Liver (tissue), 9 donors: ENCODE results near the gene F2R. TPM values are rescaled to one million over a fixed set of nuclear protein-coding genes. Genes with fewer than 3 reads are reported as not detected.
"Not testable (repeated sequence)": the region's sequence is repeated elsewhere in the genome, so short reads cannot be mapped to it uniquely, and the experiment has no call there.

Experiments used
- DNase-seq: peaks from one replicate; pipeline ENCODE4 v3.0.0-alpha.2; 2017; ENCODE audit warnings: low spot score
- H3K27ac ChIP-seq, 2 donors: one replicate each; pipeline ENCODE4 v1.7.0; 2013; ENCODE audit warnings: inconsistent platforms in 2 of 2, low read length in 2 of 2, control low read depth in 1 of 2, low read depth in 1 of 2, mild to moderate bottlenecking in 1 of 2
- H3K27me3 ChIP-seq, 4 donors: one replicate each; pipeline versions ENCODE4 v1.6.1 to v1.7.0; 2013; ENCODE audit warnings: low read length in 3 of 4, inconsistent platforms in 1 of 4, mild to moderate bottlenecking in 1 of 4, moderate library complexity in 1 of 4; ENCODE audit not compliant: control insufficient read depth in 4 of 4, insufficient read depth in 4 of 4
- H3K36me3 ChIP-seq, 4 donors: one replicate each; pipeline versions ENCODE4 v1.6.1 to v1.7.0; 2013; ENCODE audit warnings: low read length in 3 of 4, mild to moderate bottlenecking in 3 of 4, low read depth in 1 of 4, moderate library complexity in 1 of 4; ENCODE audit not compliant: control insufficient read depth in 4 of 4, insufficient read depth in 3 of 4
- H3K4me1 ChIP-seq, 4 donors: one replicate each; pipeline versions ENCODE4 v1.6.1 to v1.7.0; 2013; ENCODE audit warnings: low read length in 3 of 4, mild to moderate bottlenecking in 3 of 4, moderate library complexity in 1 of 4; ENCODE audit not compliant: control insufficient read depth in 4 of 4, insufficient read depth in 4 of 4
- H3K4me3 ChIP-seq, 3 donors: one replicate each; pipeline versions ENCODE4 v1.6.1 to v1.7.0; 2013; ENCODE audit warnings: low read length in 3 of 3, control low read depth in 1 of 3, low read depth in 1 of 3, mild to moderate bottlenecking in 1 of 3
- H3K9ac ChIP-seq, 2 donors: one replicate each; pipeline ENCODE4 v1.7.0; 2013; ENCODE audit warnings: low read length in 2 of 2, mild to moderate bottlenecking in 2 of 2, moderate library complexity in 2 of 2, control low read depth in 1 of 2, low read depth in 1 of 2
- H3K9me3 ChIP-seq, 4 donors: one replicate each; pipeline versions ENCODE4 v1.6.1 to v1.7.0; 2013; ENCODE audit warnings: low read length in 3 of 4; ENCODE audit not compliant: control insufficient read depth in 4 of 4
- EGR1 ChIP-seq, 2 donors: IDR thresholded peaks; 2 replicates each; pipeline ENCODE4 v1.6.1; 2016 to 2018; ENCODE audit warnings: antibody characterized with exemption in 2 of 2, low read depth in 2 of 2
- FOXA1 ChIP-seq: IDR thresholded peaks from 2 replicates; pipeline ENCODE4 v1.6.1; 2016; ENCODE audit warnings: antibody characterized with exemption
- FOXA2 ChIP-seq: IDR thresholded peaks from 2 replicates; pipeline ENCODE4 v1.6.1; 2016; ENCODE audit warnings: antibody characterized with exemption
- GABPA ChIP-seq, 2 donors: IDR thresholded peaks in 1 of 2; conservative IDR thresholded peaks in 1 of 2; 2 replicates each; pipeline ENCODE4 v1.6.1; 2016; ENCODE audit warnings: antibody characterized with exemption in 2 of 2, mild to moderate bottlenecking in 1 of 2, moderate library complexity in 1 of 2
- HNF4A ChIP-seq, 2 donors: conservative IDR thresholded peaks; 2 replicates each; pipeline ENCODE4 v1.6.1; 2016; ENCODE audit warnings: antibody characterized with exemption in 2 of 2, mild to moderate bottlenecking in 2 of 2
- HNF4G ChIP-seq: IDR thresholded peaks from 2 replicates; pipeline ENCODE4 v1.6.1; 2016; ENCODE audit warnings: antibody characterized with exemption
- NR2F2 ChIP-seq: IDR thresholded peaks from 2 replicates; pipeline ENCODE4 v1.6.1; 2016; ENCODE audit warnings: antibody characterized with exemption
- RAD21 ChIP-seq, 2 donors: IDR thresholded peaks; 2 replicates each; pipeline ENCODE4 v1.6.1; 2016; ENCODE audit warnings: antibody characterized with exemption in 2 of 2, mild to moderate bottlenecking in 2 of 2
- REST ChIP-seq: IDR thresholded peaks from 2 replicates; pipeline ENCODE4 v1.6.1; 2016; ENCODE audit warnings: antibody characterized with exemption, mild to moderate bottlenecking
- RXRA ChIP-seq, 2 donors: IDR thresholded peaks; 2 replicates each; pipeline ENCODE4 v1.6.1; 2017 to 2018; ENCODE audit warnings: antibody characterized with exemption in 2 of 2, mild to moderate bottlenecking in 1 of 2
- SP1 ChIP-seq: IDR thresholded peaks from 2 replicates; pipeline ENCODE4 v1.6.1; 2018; ENCODE audit warnings: antibody characterized with exemption, mild to moderate bottlenecking
- TAF1 ChIP-seq: conservative IDR thresholded peaks from 2 replicates; pipeline ENCODE4 v1.6.1; 2016; ENCODE audit warnings: antibody characterized with exemption, mild to moderate bottlenecking
- YY1 ChIP-seq: IDR thresholded peaks from 2 replicates; pipeline ENCODE4 v1.6.1; 2016; ENCODE audit warnings: antibody characterized with exemption, mild to moderate bottlenecking
- ZBTB33 ChIP-seq: IDR thresholded peaks from 2 replicates; pipeline ENCODE4 v1.6.1; 2016; ENCODE audit warnings: antibody characterized with exemption
- WGBS: extraction: QIAGEN DNeasy Blood & Tissue Kit; methylation state at CpG from one replicate; pipeline ENCODE4 v1.1.7; 2013; 5-methylcytosine and 5-hydroxymethylcytosine counted together
- polyA plus RNA-seq, 2 donors: library from polyadenylated mRNA; stranded (reverse) in 1 of 2; unstranded in 1 of 2; fragments of 200-250 nt in 1 of 2; fragments of >200 nt in 1 of 2; fragmentation: Nextera tagmentation in 1 of 2; extraction: Ambion mirVana in 1 of 2; gene quantifications; one replicate each; pipeline versions ENCODE4 v1.2.1 to v1.2.3, GENCODE V29; 2013 to 2015
- total RNA-seq, 2 donors: library from RNA; depleted of rRNA; stranded (reverse); fragments of >200 nt; gene quantifications; one replicate each; pipeline ENCODE4 v1.2.3, GENCODE V29; 2014
- donor health status: healthy.
- donor health status: healthy.
- donor health status: healthy.
- donor health status: healthy.
- donor health status: healthy.

The F2R gene
- total and polyA plus RNA-seq, 4 donors, result 5.9 to 18.7 (median 9.5) TPM

GRCh38 chr5:76679231-76679630 lies 36.7 kb upstream of the F2R start:
- no peak overlapping the region for H3K4me3 ChIP-seq
- peaks cover 3 to 9% (median 5%) of the 10 kb centered on the region in 4 donors for H3K4me1 ChIP-seq
- no peak for DNase-seq
- peaks cover 4 to 35% (median 32%) of the 10 kb centered on the region in 4 donors for H3K36me3 ChIP-seq
- no peak overlapping the region for H3K9ac ChIP-seq
- H3K27ac ChIP-seq, result no peak overlapping the region
- H3K9me3 ChIP-seq, result no peaks in the 10 kb centered on the region
- WGBS, result 79% methylated on average over 3 of the region's 3 CpGs
- TF ChIP-seq TAF1 (no peak), RAD21 (IDR thresholded peaks at IDR 0.05) (peak in 1 of 2 donors; percentile 9), HNF4A (conservative IDR thresholded peaks at IDR 0.05) (no peak), SP1 (no peak)
- no peaks in the 10 kb centered on the region for H3K27me3 ChIP-seq

- not testable (repeated sequence) for H3K9ac ChIP-seq, H3K4me3 ChIP-seq, H3K27ac ChIP-seq, H3K27me3 ChIP-seq, H3K9me3 ChIP-seq, DNase-seq, H3K4me1 ChIP-seq
- H3K36me3 ChIP-seq, result peaks cover 2 to 32% (median 25%) of the 10 kb centered on the region in 4 donors
- WGBS, result 98% methylated on average over 4 of the region's 4 CpGs
Observed at GRCh38 chr5:76680826-76681225, 35.1 kb upstream of the F2R start.

GRCh38 chr5:76681287-76681686 lies 34.6 kb upstream of the F2R start:
- DNase-seq, result no peak
- no peaks in the 10 kb centered on the region for H3K9me3 ChIP-seq
- no peak overlapping the region for H3K4me3 ChIP-seq
- H3K27me3 ChIP-seq, result no peaks in the 10 kb centered on the region
- H3K4me1 ChIP-seq, result peaks cover 3 to 9% (median 5%) of the 10 kb centered on the region in 4 donors
- H3K9ac ChIP-seq, result no peak overlapping the region
- TF ChIP-seq FOXA2 (no peak), REST (no peak), SP1 (no peak), GABPA (IDR thresholded peaks at IDR 0.05 in 1 of 2, conservative IDR thresholded peaks at IDR 0.05 in 1 of 2) (no peak), YY1 (no peak), HNF4A (conservative IDR thresholded peaks at IDR 0.05) (no peak)
- 81% methylated on average over 4 of the region's 4 CpGs for WGBS
- peaks cover 2 to 32% (median 24%) of the 10 kb centered on the region in 4 donors for H3K36me3 ChIP-seq
- H3K27ac ChIP-seq, result no peak overlapping the region

- no peaks in the 10 kb centered on the region for H3K27me3 ChIP-seq
- H3K27ac ChIP-seq, result no peak overlapping the region
- H3K4me3 ChIP-seq, result no peak overlapping the region
- no peak for DNase-seq
- H3K4me1 ChIP-seq, result peaks cover 3 to 9% (median 5%) of the 10 kb centered on the region in 4 donors
- H3K36me3 ChIP-seq, result peaks cover 2 to 33% (median 18%) of the 10 kb centered on the region in 4 donors
- no peak overlapping the region for H3K9ac ChIP-seq
- TF ChIP-seq GABPA (IDR thresholded peaks at IDR 0.05 in 1 of 2, conservative IDR thresholded peaks at IDR 0.05 in 1 of 2), result no peak
- no peak for TF ChIP-seq SP1
- TF ChIP-seq EGR1 (IDR thresholded peaks at IDR 0.05; ENCODE audit: low read depth in 2 of 2), result no peak
- TF ChIP-seq HNF4G, result no peak
- no peak for TF ChIP-seq ZBTB33
- no peak for TF ChIP-seq RAD21 (IDR thresholded peaks at IDR 0.05)
- no peak for TF ChIP-seq NR2F2
- TF ChIP-seq TAF1, result no peak
- no peak for TF ChIP-seq RXRA (IDR thresholded peaks at IDR 0.05)
- TF ChIP-seq FOXA1, result no peak
- TF ChIP-seq FOXA2, result no peak
- no peak for TF ChIP-seq HNF4A (conservative IDR thresholded peaks at IDR 0.05)
- 76% methylated on average over 2 of the region's 2 CpGs for WGBS
- H3K9me3 ChIP-seq, result no peaks in the 10 kb centered on the region
Observed at GRCh38 chr5:76682387-76682786, 33.5 kb upstream of the F2R start.
